H7 (cell line): ENCODE data around the gene OR13D1. TPM values are rescaled to one million over a fixed set of nuclear protein-coding genes. Genes with fewer than 3 reads are reported as not detected.

ENCODE experiments used
- total RNA-seq: library from RNA; depleted of rRNA; stranded (reverse); fragments of >200 nt; shearing (Covaris generic); gene quantifications from 2 replicates; pipeline ENCODE4 v1.2.3, GENCODE V29; 2014; rRNA removed

OR13D1 gene
- total RNA-seq, 1 experiment from 2014 or later: not detected

Other genes with a start within 250 kb of the OR13D1 start
- gene OR13F1, start 190.3 kb upstream of the OR13D1 start, total RNA-seq: not detected in 2 replicates
- not detected in 2 replicates for gene OR13C4, start 167.3 kb upstream of the OR13D1 start, total RNA-seq
- gene OR13C3, start 157.7 kb upstream of the OR13D1 start, total RNA-seq: not detected in 2 replicates
- not detected in 2 replicates for gene OR13C8, start 125.3 kb upstream of the OR13D1 start, total RNA-seq
- gene OR13C5, start 95.1 kb upstream of the OR13D1 start, total RNA-seq: not detected in 2 replicates
- not detected in 2 replicates for gene OR13C2, start 88.9 kb upstream of the OR13D1 start, total RNA-seq
- gene OR13C9, start 76.3 kb upstream of the OR13D1 start, total RNA-seq: not detected in 2 replicates
- 19.0 and 20.4 TPM in 2 replicates for gene NIPSNAP3A, start 53.2 kb downstream of the OR13D1 start, total RNA-seq
- gene NIPSNAP3B, start 69.6 kb downstream of the OR13D1 start, total RNA-seq: 0.59 and 0.81 TPM in 2 replicates
- gene ABCA1, start 233.6 kb downstream of the OR13D1 start, total RNA-seq: 2.9 and 3.6 TPM in 2 replicates